HEK293 (cell line): ENCODE measurements around the gene XPA.

Source experiments
- CTCF ChIA-PET: fragments of 350-600 bp; formaldehyde crosslinking; extraction: SDS; loops from one replicate; lab custom pipeline; 2021; ENCODE audit warnings: antibody characterized with exemption; lab: Yijun Ruan, JAX
- POLR2A ChIA-PET: fragments of 300-600 bp; formaldehyde crosslinking; extraction: SDS; loops from one replicate; lab custom pipeline; 2020; ENCODE audit warnings: antibody characterized with exemption, inconsistent platforms; lab: Yijun Ruan, JAX
- H3K27ac ChIP-seq: fragments of 200-500 bp; sonication (Bioruptor generic); 2 replicates; pipeline ENCODE4 v1.5.1; 2014; ENCODE audit warnings: low read depth, low read length, control low read depth, inconsistent platforms; ENCODE audit errors: extremely low read depth
- H3K36me3 ChIP-seq, 2 experiments: fragments of 200-500 bp in 1 of 2; sonication (Bioruptor generic) in 1 of 2; 1 replicate in 1 of 2; 2 replicates in 1 of 2; pipeline ENCODE4 v1.5.1; 2014 to 2017; ENCODE audit warnings: inconsistent platforms in 2 of 2, low read length in 2 of 2; ENCODE audit not compliant: control insufficient read depth in 2 of 2, insufficient read depth in 1 of 2
- H3K4me1 ChIP-seq: fragments of 200-500 bp; sonication (Bioruptor generic); 2 replicates; pipeline ENCODE4 v1.5.1; 2014; ENCODE audit warnings: mild to moderate bottlenecking, low read length, inconsistent platforms; ENCODE audit not compliant: control insufficient read depth, insufficient read depth
- H3K4me3 ChIP-seq: 2 replicates; pipeline ENCODE4 v1.5.1; 2011; ENCODE audit warnings: low read depth, mild to moderate bottlenecking, control low read depth, low read length, moderate library complexity
- H3K9me3 ChIP-seq: fragments of 200-500 bp; sonication (Bioruptor generic); 2 replicates; pipeline ENCODE4 v1.5.1; 2014; ENCODE audit warnings: low read depth, low read length, inconsistent platforms; ENCODE audit not compliant: control insufficient read depth, insufficient read depth
- BCL11B ChIP-seq: fragments of 450-650 bp; formaldehyde crosslinking; IDR thresholded peaks from 2 replicates; pipeline ENCODE4 v1.5.1; 2016; ENCODE audit warnings: low read depth, missing biosample characterization, missing genetic modification characterization
- HOXA7 ChIP-seq: sonication (generic); formaldehyde crosslinking; IDR thresholded peaks from 2 replicates; pipeline ENCODE4 v1.8.1; 2022; ENCODE audit warnings: missing genetic modification reagents, borderline replicate concordance
- KLF10 ChIP-seq: fragments of 450-650 bp; IDR thresholded peaks from 2 replicates; pipeline ENCODE4 v1.5.1; 2018; ENCODE audit warnings: missing biosample characterization, mild to moderate bottlenecking, missing genetic modification characterization
- TRIM28 ChIP-seq: IDR thresholded peaks from 2 replicates; pipeline ENCODE4 v1.6.1; 2011; ENCODE audit warnings: low read length, control low read depth, borderline replicate concordance
- YY1 ChIP-seq: fragments of 450-650 bp; formaldehyde crosslinking; IDR thresholded peaks from 2 replicates; pipeline ENCODE4 v1.5.1; 2018; ENCODE audit warnings: missing biosample characterization, missing genetic modification characterization
- ZFHX2 ChIP-seq: fragments of 450-650 bp; formaldehyde crosslinking; conservative IDR thresholded peaks from 2 replicates; pipeline ENCODE4 v1.5.1; 2016; ENCODE audit warnings: missing biosample characterization, missing genetic modification characterization
- ZNF112 ChIP-seq: fragments of 450-650 bp; formaldehyde crosslinking; IDR thresholded peaks from 2 replicates; pipeline ENCODE4 v1.5.0; 2017; ENCODE audit warnings: missing biosample characterization, missing genetic modification characterization
- ZNF16 ChIP-seq: fragments of 450-650 bp; formaldehyde crosslinking; IDR thresholded peaks from 2 replicates; pipeline ENCODE4 v1.5.1; 2016; ENCODE audit warnings: low read depth, missing biosample characterization, missing genetic modification characterization
- ZNF174 ChIP-seq: fragments of 450-650 bp; formaldehyde crosslinking; IDR thresholded peaks from 2 replicates; pipeline ENCODE4 v1.5.0; 2017; ENCODE audit warnings: missing biosample characterization, mild to moderate bottlenecking, missing genetic modification characterization
- ZNF19 ChIP-seq: fragments of 450-650 bp; formaldehyde crosslinking; IDR thresholded peaks from 2 replicates; pipeline ENCODE4; 2016; ENCODE audit warnings: missing biosample characterization, missing genetic modification characterization, low read depth
- ZNF24 ChIP-seq: fragments of 450-650 bp; formaldehyde crosslinking; IDR thresholded peaks from 2 replicates; pipeline ENCODE4 v1.5.1; 2016; ENCODE audit warnings: missing biosample characterization, missing genetic modification characterization
- ZNF248 ChIP-seq: fragments of 450-650 bp; formaldehyde crosslinking; IDR thresholded peaks from 2 replicates; pipeline ENCODE4 v1.5.1; 2017; ENCODE audit warnings: missing biosample characterization, missing genetic modification characterization
- ZNF830 ChIP-seq: fragments of 450-650 bp; IDR thresholded peaks from 2 replicates; pipeline ENCODE4 v1.5.0; 2018; ENCODE audit warnings: missing biosample characterization, missing genetic modification characterization, low read depth, mild to moderate bottlenecking, moderate library complexity
- ZSCAN30 ChIP-seq: fragments of 450-650 bp; IDR thresholded peaks from 2 replicates; pipeline ENCODE4 v1.5.1; 2018; ENCODE audit warnings: missing biosample characterization, mild to moderate bottlenecking, missing genetic modification characterization, moderate library complexity
- TF ChIP-seq, protein P1 (sequence below): fragments of 450-650 bp; formaldehyde crosslinking; IDR thresholded peaks from 2 replicates; pipeline ENCODE4 v1.5.1; 2016; ENCODE audit warnings: missing biosample characterization, missing genetic modification characterization
- TF ChIP-seq, protein P2 (sequence below): fragments of 450-650 bp; formaldehyde crosslinking; conservative IDR thresholded peaks from 2 replicates; pipeline ENCODE4 v1.5.1; 2016; ENCODE audit warnings: low read depth, missing biosample characterization, missing genetic modification characterization

Gene XPA

DNA sequence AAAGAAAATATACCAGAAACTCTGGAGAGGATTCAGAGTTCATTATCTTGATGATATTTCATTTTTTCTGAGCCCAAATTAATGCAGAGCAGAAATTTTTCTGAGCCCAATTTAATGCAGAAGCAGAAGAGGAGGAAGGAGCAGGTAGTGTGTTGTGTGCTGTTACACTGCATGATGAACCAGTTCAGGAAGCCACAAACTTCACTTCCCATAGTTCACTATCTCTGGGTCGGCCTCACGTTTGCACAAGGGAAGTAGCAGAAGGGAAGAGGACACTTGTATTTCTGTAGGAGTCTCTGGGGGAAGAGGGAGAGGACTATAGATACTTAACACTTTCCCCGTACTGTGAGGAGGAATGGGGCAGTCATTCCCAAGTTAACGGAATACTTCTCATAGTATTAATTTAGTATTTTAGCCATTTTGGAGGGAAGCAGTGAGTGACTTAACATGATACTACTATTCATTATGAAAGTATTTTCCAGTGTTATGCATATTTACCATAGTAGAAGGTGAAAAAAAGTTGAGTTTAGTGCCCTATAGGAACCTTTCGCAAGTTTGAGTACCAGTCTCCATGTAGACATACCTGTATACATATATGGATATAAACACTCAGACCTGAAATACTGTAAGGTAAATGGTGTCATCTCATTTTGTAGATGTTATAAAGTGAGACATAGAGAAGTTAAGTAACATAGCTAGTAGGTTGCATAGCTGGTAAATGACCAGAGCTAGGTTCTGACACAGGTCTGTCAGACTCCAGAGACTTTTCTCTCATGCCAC is 30.0 kb downstream of the XPA start:
- Histone ChIP-seq H3K4me1 (no peaks in the 10 kb centered on the region), H3K27ac (no peak overlapping the region), H3K36me3 (peaks cover 29 to 94% of the 10 kb centered on the region in 2 experiments), H3K4me3 (no peak overlapping the region), H3K9me3 (no peaks in the 10 kb centered on the region)
- no peak for TF ChIP-seq ZNF112 (tag by site-specific recombination)
- TF ChIP-seq, protein P1, sequence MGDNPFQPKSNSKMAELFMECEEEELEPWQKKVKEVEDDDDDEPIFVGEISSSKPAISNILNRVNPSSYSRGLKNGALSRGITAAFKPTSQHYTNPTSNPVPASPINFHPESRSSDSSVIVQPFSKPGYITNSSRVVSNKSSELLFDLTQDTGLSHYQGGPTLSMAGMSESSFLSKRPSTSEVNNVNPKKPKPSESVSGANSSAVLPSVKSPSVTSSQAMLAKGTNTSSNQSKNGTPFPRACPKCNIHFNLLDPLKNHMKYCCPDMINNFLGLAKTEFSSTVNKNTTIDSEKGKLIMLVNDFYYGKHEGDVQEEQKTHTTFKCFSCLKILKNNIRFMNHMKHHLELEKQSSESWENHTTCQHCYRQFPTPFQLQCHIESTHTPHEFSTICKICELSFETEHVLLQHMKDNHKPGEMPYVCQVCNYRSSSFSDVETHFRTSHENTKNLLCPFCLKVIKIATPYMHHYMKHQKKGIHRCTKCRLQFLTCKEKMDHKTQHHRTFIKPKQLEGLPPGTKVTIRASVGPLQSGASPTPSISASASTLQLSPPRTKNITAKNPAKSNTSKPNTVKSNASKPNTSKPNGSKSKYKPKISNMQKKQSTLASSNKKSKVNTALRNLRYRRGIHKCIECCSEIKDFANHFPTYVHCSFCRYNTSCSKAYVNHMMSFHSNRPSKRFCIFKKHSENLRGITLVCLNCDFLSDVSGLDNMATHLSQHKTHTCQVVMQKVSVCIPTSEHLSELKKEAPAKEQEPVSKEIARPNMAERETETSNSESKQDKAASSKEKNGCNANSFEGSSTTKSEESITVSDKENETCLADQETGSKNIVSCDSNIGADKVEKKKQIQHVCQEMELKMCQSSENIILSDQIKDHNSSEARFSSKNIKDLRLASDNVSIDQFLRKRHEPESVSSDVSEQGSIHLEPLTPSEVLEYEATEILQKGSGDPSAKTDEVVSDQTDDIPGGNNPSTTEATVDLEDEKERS (tag by site-specific recombination): no peak
- no peak for TF ChIP-seq ZNF16 (tag by site-specific recombination)
- TF ChIP-seq, protein P2, sequence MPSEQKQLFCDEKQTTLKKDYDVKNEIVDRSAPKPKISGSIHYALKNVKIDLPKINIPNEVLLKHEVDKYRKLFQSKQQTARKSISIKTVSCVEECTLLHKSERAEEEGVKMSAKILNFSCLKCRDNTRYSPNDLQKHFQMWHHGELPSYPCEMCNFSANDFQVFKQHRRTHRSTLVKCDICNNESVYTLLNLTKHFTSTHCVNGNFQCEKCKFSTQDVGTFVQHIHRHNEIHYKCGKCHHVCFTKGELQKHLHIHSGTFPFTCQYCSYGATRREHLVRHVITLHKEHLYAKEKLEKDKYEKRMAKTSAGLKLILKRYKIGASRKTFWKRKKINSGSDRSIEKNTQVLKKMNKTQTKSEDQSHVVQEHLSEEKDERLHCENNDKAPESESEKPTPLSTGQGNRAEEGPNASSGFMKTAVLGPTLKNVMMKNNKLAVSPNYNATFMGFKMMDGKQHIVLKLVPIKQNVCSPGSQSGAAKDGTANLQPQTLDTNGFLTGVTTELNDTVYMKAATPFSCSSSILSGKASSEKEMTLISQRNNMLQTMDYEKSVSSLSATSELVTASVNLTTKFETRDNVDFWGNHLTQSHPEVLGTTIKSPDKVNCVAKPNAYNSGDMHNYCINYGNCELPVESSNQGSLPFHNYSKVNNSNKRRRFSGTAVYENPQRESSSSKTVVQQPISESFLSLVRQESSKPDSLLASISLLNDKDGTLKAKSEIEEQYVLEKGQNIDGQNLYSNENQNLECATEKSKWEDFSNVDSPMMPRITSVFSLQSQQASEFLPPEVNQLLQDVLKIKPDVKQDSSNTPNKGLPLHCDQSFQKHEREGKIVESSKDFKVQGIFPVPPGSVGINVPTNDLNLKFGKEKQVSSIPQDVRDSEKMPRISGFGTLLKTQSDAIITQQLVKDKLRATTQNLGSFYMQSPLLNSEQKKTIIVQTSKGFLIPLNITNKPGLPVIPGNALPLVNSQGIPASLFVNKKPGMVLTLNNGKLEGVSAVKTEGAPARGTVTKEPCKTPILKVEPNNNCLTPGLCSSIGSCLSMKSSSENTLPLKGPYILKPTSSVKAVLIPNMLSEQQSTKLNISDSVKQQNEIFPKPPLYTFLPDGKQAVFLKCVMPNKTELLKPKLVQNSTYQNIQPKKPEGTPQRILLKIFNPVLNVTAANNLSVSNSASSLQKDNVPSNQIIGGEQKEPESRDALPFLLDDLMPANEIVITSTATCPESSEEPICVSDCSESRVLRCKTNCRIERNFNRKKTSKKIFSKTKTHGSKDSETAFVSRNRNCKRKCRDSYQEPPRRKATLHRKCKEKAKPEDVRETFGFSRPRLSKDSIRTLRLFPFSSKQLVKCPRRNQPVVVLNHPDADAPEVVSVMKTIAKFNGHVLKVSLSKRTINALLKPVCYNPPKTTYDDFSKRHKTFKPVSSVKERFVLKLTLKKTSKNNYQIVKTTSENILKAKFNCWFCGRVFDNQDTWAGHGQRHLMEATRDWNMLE (tag by site-specific recombination): no peak
- no peak for TF ChIP-seq ZSCAN30 (tag by site-specific recombination)
- TF ChIP-seq ZNF248 (tag by site-specific recombination): no peak
- TF ChIP-seq BCL11B (tag by site-specific recombination): no peak
- TF ChIP-seq KLF10 (tag by site-specific recombination): no peak
- TF ChIP-seq ZNF19 (tag by site-specific recombination): no peak
- TF ChIP-seq ZNF24 (tag by site-specific recombination): no peak
- TF ChIP-seq YY1: no peak
- TF ChIP-seq ZFHX2 (tag by site-specific recombination): no peak
- TF ChIP-seq ZNF830 (tag by site-specific recombination): no peak
- no peak for TF ChIP-seq HOXA7
- no peak for TF ChIP-seq TRIM28
- CTCF ChIA-PET: no interaction called here
- POLR2A ChIA-PET: no interaction called here

DNA sequence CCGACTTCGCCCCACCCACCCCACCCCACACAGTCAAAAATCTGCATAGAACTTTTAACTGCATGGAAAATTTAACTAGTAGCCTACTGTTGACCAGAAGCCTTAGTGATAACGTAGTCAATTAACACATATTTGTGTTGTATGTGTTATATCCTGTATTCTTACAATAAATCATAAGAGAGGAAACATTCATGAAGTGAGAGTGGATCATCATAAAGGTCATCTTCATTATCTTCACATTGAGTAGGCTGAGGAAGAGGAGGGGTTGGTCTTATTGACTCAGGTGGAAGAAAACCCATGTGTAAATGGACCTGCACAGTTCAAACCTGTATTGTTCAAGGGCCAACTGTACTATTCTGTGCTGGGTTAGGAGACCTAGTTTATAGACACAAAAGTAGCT is 31.4 kb downstream of the XPA start:
- ChIA-PET POLR2A (no interaction called here), CTCF (no interaction called here)
- no peak for TF ChIP-seq ZNF174 (tag by site-specific recombination)
- H3K27ac ChIP-seq: no peak overlapping the region
- no peak overlapping the region for H3K4me3 ChIP-seq
- no peaks in the 10 kb centered on the region for H3K9me3 ChIP-seq
- no peaks in the 10 kb centered on the region for H3K4me1 ChIP-seq
- H3K36me3 ChIP-seq: peaks cover 39 to 91% of the 10 kb centered on the region in 2 experiments
